ENCODE data around the gene MROH7. TPM values are rescaled to one million over a fixed set of nuclear protein-coding genes. Genes with fewer than 3 reads are reported as not detected.

Gene MROH7
- total RNA-seq, 1 experiment from 2014 or later: not detected

DNA sequence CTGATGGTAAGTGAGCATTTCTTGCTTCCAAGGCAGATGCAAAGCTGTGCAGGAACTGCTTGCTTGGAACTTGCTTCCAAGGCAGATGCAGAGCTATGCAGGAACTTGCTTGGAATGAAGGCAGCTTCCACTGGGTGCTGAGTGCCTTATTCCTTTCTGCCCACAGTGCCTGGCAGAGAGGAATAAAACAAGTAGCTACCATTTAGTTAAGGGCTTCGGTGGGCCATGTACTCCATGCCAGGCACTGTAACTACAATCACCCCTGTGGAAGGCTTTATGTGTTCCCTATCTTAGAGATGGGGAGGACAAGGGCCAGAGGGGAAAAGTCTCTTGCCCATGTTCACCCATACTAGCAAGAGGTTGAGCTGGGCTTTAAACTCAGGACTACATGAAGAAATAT lies 8.3 kb downstream of the MROH7 start:
- Histone ChIP-seq H3K79me2 (ENCODE audit: low read depth) (no peaks in the 10 kb centered on the region), H4K20me1 (ENCODE audit: insufficient read depth) (no peaks in the 10 kb centered on the region), H3F3A (ENCODE audit: insufficient read depth, low read depth) (no peaks in the 10 kb centered on the region), H3K4me2 (no peak overlapping the region), H3K27ac (no peak overlapping the region), H3K9me3 (ENCODE audit: insufficient read depth, low read depth) (no peaks in the 10 kb centered on the region), H3K4me1 (replicated peaks; ENCODE audit: insufficient read depth) (no peaks in the 10 kb centered on the region), H3K36me3 (ENCODE audit: low read depth) (no peaks in the 10 kb centered on the region), H3K27me3 (ENCODE audit: insufficient read depth, low read depth) (peaks cover 24% of the 10 kb centered on the region), H3K4me3 (no peak overlapping the region), H2AFZ (no peak overlapping the region), H3K9me2 (ENCODE audit: insufficient read depth) (no peaks in the 10 kb centered on the region)
- no TSS peak for BruUV-seq (replicated peaks)
- intact Hi-C loops (cut with micrococcal nuclease; ENCODE audit: unreplicated experiment): no loop called here
- no peak for DNase-seq
- TF ChIP-seq EZH2 (IDR thresholded peaks at IDR 0.05; ENCODE audit: low read depth) (no peak), CTCF (conservative IDR thresholded peaks at IDR 0.05) (no peak)
- ChIA-PET POLR2A (ENCODE audit: unreplicated experiment) (no interaction called here), CTCF (interaction anchor here (0.6 to 0.7 kb wide), 2 partner anchors 157 to 246 kb away, joined by 3 to 4 read pairs; no protein-coding TSS in a partner anchor)

- POLR2A ChIA-PET (ENCODE audit: unreplicated experiment): no interaction called here
- H3K4me2 ChIP-seq: no peak overlapping the region
- intact Hi-C loops (cut with micrococcal nuclease; ENCODE audit: unreplicated experiment): no loop called here
Measured at GRCh38 chr1:54650417-54650816, 8.8 kb downstream of the MROH7 start.

DNA sequence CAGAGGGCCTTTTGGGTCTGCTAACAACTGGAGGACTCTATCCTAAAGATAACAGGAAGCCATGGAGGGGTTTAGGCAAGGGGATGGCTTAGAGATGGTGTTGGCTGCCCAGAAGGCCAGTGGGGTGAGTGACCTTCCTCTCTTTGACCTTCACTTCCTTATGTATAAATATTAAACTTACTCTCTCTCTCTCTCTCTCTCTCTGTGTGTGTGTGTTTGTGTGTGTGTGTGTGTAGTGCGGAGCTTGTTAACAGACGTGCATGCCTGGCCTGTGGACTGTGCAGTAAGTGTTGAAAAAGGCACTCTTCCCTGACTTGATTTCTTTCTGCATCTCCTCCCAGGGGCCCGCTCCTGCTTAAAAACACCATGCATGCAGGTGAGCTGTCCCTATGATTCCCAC lies 10.0 kb downstream of the MROH7 start:
- Histone ChIP-seq H3K4me1 (replicated peaks; ENCODE audit: insufficient read depth) (no peaks in the 10 kb centered on the region), H3K27ac (no peak overlapping the region), H3K4me3 (no peak overlapping the region), H3F3A (ENCODE audit: insufficient read depth, low read depth) (no peaks in the 10 kb centered on the region), H3K27me3 (ENCODE audit: insufficient read depth, low read depth) (peaks cover 24% of the 10 kb centered on the region), H3K4me2 (no peak overlapping the region), H3K36me3 (ENCODE audit: low read depth) (no peaks in the 10 kb centered on the region), H3K79me2 (ENCODE audit: low read depth) (no peaks in the 10 kb centered on the region), H4K20me1 (ENCODE audit: insufficient read depth) (no peaks in the 10 kb centered on the region), H3K9me2 (ENCODE audit: insufficient read depth) (no peaks in the 10 kb centered on the region), H3K9me3 (ENCODE audit: insufficient read depth, low read depth) (no peaks in the 10 kb centered on the region), H2AFZ (no peak overlapping the region)
- POLR2A ChIA-PET (ENCODE audit: unreplicated experiment): no interaction called here
- intact Hi-C loops (cut with micrococcal nuclease; ENCODE audit: unreplicated experiment): no loop called here
- no peak for DNase-seq
- no peak for TF ChIP-seq CTCF (conservative IDR thresholded peaks at IDR 0.05)
- no peak for TF ChIP-seq EZH2 (IDR thresholded peaks at IDR 0.05; ENCODE audit: low read depth)
- CTCF ChIA-PET: no interaction called here
- BruUV-seq (replicated peaks): no TSS peak

More at GRCh38 chr1:54650417-54650816, 8.8 kb downstream of the MROH7 start:
- Histone ChIP-seq H3K4me3 (no peak overlapping the region), H3K4me1 (replicated peaks; ENCODE audit: insufficient read depth) (no peaks in the 10 kb centered on the region), H3K79me2 (ENCODE audit: low read depth) (no peaks in the 10 kb centered on the region), H2AFZ (no peak overlapping the region), H4K20me1 (ENCODE audit: insufficient read depth) (no peaks in the 10 kb centered on the region), H3K27ac (no peak overlapping the region), H3K27me3 (ENCODE audit: insufficient read depth, low read depth) (peaks cover 24% of the 10 kb centered on the region), H3K36me3 (ENCODE audit: low read depth) (no peaks in the 10 kb centered on the region), H3K9me2 (ENCODE audit: insufficient read depth) (no peaks in the 10 kb centered on the region), H3F3A (ENCODE audit: insufficient read depth, low read depth) (no peaks in the 10 kb centered on the region), H3K9me3 (ENCODE audit: insufficient read depth, low read depth) (no peaks in the 10 kb centered on the region)
- TF ChIP-seq CTCF (conservative IDR thresholded peaks at IDR 0.05): no peak
- TF ChIP-seq EZH2 (IDR thresholded peaks at IDR 0.05; ENCODE audit: low read depth): no peak
- DNase-seq: no peak
- no TSS peak for BruUV-seq (replicated peaks)
- CTCF ChIA-PET: interaction anchor here (0.6 to 0.7 kb wide), 2 partner anchors 157 to 246 kb away, joined by 3 to 4 read pairs; no protein-coding TSS in a partner anchor

Measured in PC-9 (cell line).